ENCODE results near the gene TULP3.

- TF ChIP-seq SNAI2 (CRISPR knock-in tag; IDR thresholded peaks at IDR 0.05) (no peak), ZNF565 (CRISPR knock-in tag; conservative IDR thresholded peaks at IDR 0.05; ENCODE audit: low read depth) (no peak), RARB (CRISPR knock-in tag; IDR thresholded peaks at IDR 0.05) (no peak), TCF4 (CRISPR knock-in tag; IDR thresholded peaks at IDR 0.05; ENCODE audit: borderline replicate concordance) (no peak), PPARA (CRISPR knock-in tag; IDR thresholded peaks at IDR 0.05; ENCODE audit: borderline replicate concordance) (no peak)
- TF ChIP-seq, protein P1, sequence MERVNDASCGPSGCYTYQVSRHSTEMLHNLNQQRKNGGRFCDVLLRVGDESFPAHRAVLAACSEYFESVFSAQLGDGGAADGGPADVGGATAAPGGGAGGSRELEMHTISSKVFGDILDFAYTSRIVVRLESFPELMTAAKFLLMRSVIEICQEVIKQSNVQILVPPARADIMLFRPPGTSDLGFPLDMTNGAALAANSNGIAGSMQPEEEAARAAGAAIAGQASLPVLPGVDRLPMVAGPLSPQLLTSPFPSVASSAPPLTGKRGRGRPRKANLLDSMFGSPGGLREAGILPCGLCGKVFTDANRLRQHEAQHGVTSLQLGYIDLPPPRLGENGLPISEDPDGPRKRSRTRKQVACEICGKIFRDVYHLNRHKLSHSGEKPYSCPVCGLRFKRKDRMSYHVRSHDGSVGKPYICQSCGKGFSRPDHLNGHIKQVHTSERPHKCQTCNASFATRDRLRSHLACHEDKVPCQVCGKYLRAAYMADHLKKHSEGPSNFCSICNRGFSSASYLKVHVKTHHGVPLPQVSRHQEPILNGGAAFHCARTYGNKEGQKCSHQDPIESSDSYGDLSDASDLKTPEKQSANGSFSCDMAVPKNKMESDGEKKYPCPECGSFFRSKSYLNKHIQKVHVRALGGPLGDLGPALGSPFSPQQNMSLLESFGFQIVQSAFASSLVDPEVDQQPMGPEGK (CRISPR knock-in tag; IDR thresholded peaks at IDR 0.05; ENCODE audit: borderline replicate concordance) = no peak
Measured at GRCh38 chr12:2842948-2843347, 47.7 kb upstream of the TULP3 start.

Measured in SK-N-SH treated with all-trans-retinoic acid at 6 μM for 48 hours (cell line).